Adrenal gland (tissue), 19 donors: ENCODE data around the gene TRAPPC5. TPM values are rescaled to one million over a fixed set of nuclear protein-coding genes. Genes with fewer than 3 reads are reported as not detected.

Experiments used
- DNase-seq, 7 donors: peaks; one replicate each; pipeline ENCODE4 v3.0.0-alpha.2; 2019 to 2020
- H3K27ac ChIP-seq, 5 donors: fragments of 200-600 bp; sonication (generic) in 4 of 5; 1 replicate in 3 of 5; 2 replicates in 2 of 5; pipeline versions ENCODE4 v1.5.1 to v1.8.0; 2016 to 2020; ENCODE audit warnings: mild to moderate bottlenecking in 1 of 5
- H3K27me3 ChIP-seq: fragments of 200-600 bp; 2 replicates; pipeline ENCODE4 v1.8.0; 2021
- H3K36me3 ChIP-seq, 2 donors: fragments of 200-600 bp; replicated peaks in 1 of 2; 1 replicate in 1 of 2; 2 replicates in 1 of 2; pipeline versions ENCODE4 v1.5.1 to v1.8.0; 2018 to 2022
- H3K4me1 ChIP-seq, 2 donors: fragments of 200-600 bp; replicated peaks in 1 of 2; 1 replicate in 1 of 2; 2 replicates in 1 of 2; pipeline versions ENCODE4 v1.5.1 to v1.8.0; 2018 to 2021
- H3K4me3 ChIP-seq, 4 donors: fragments of 200-600 bp; sonication (generic) in 3 of 4; one replicate each; pipeline ENCODE4 v1.5.1; 2016 to 2018
- H3K9me3 ChIP-seq, 3 donors: fragments of 200-600 bp; sonication (generic) in 1 of 3; replicated peaks in 1 of 3; 1 replicate in 2 of 3; 2 replicates in 1 of 3; pipeline versions ENCODE4 v1.5.1 to v1.8.0; 2016 to 2021
- POLR2A ChIP-seq, 2 donors: fragments of 450-650 bp; IDR thresholded peaks; one replicate each; pipeline ENCODE4 v1.6.1; 2017; ENCODE audit warnings: antibody characterized with exemption in 2 of 2, mild to moderate bottlenecking in 2 of 2, moderate library complexity in 1 of 2
- WGBS, 4 donors: extraction: QIAGEN DNeasy Blood & Tissue Kit in 2 of 4; methylation state at CpG; one replicate each; pipeline versions ENCODE4 v1.1.5 to v1.1.7; 2013 to 2017; 5-methylcytosine and 5-hydroxymethylcytosine counted together
- intact Hi-C, 2 donors: fragments of 100-400 bp; cut with DNase I; formaldehyde crosslinking; loops; one replicate each; pipeline versions ENCODE4 v1.14.1 to v1.15.0; 2022 to 2023
- long read RNA-seq, 10 donors: library from polyadenylated mRNA in 3 of 10; unstranded in 2 of 10; stranded (forward) in 1 of 10; transcript quantifications; one replicate each; pipeline ENCODE4 v2.0.0 and lab custom pipeline, GENCODE V29; 2021 to 2026
- polyA plus RNA-seq, 3 donors: library from polyadenylated mRNA; stranded (reverse); fragments of 200-250 nt in 2 of 3; fragments of 350-450 nt in 1 of 3; fragmentation: Illumina TruSeq in 1 of 3; extraction: RNeasy Lipid Tissue Mini Kit (QIAGEN cat#74804) in 1 of 3; gene quantifications; one replicate each; pipeline ENCODE4 v1.2.3, GENCODE V29; 2013 to 2014
- total RNA-seq, 9 donors: library from RNA; depleted of rRNA in 4 of 9; stranded (reverse); fragments of >200 nt in 4 of 9; fragments of 120-200 nt in 1 of 9; fragmentation: NEBNext Ultra II Directional in 1 of 9; extraction: Animal tissue kit (Norgen Biotek cat#: 25700) in 1 of 9; gene quantifications; one replicate each; pipeline versions ENCODE4 v1.1.0 to v1.2.4, GENCODE V29; 2013 to 2023
- TF ChIP-seq, protein P1 (sequence below), 6 experiments: fragments of 450-650 bp in 4 of 6; fragments of 200-600 bp in 2 of 6; sonication (generic) in 1 of 6; IDR thresholded peaks; 1 replicate in 5 of 6; 2 replicates in 1 of 6; pipeline versions ENCODE4 v1.5.1 to v1.8.0; 2016 to 2021; ENCODE audit warnings: antibody characterized with exemption in 6 of 6, mild to moderate bottlenecking in 2 of 6, moderate library complexity in 1 of 6
- donor health status: healthy with polysubstance abuse.
- donor health status: Bipolar disorder and iron deficiency.
- donor health status: DM: yes; HTN: yes; CAD: no.
- donor health status: DM: no; HTN: no; CAD: no.
- donor health status: DM: no; HTN: no; CAD: no.
- donor health status: DM: yes; HTN: yes; CAD: no.

TRAPPC5 gene
- total RNA-seq, result 100 to 1,000 TPM in 8 of 9 donors, 10 to 100 TPM in 1; 85.3 to 227 (median 145) TPM
- polyA plus RNA-seq, result 100 to 1,000 TPM in 2 of 3 donors, 1 to 10 TPM in 1; 5.6 to 502 (median 471) TPM
- long read RNA-seq, donor 1, full-length matches to known transcripts, result 69 of 69 reads
- long read RNA-seq, donor 1, partial matches to known transcripts, result 0 of 69 reads
- long read RNA-seq, donor 1, other reads (novel, unspliced or antisense), result 0 of 69 reads
- long read RNA-seq, donor 2, full-length matches to known transcripts, result 42 of 60 reads
- long read RNA-seq, donor 2, partial matches to known transcripts, result 18 of 60 reads
- long read RNA-seq, donor 2, other reads (novel, unspliced or antisense), result 0 of 60 reads
- long read RNA-seq, donor 3, full-length matches to known transcripts, result 49 of 49 reads
- long read RNA-seq, donor 3, partial matches to known transcripts, result 0 of 49 reads
- long read RNA-seq, donor 3, other reads (novel, unspliced or antisense), result 0 of 49 reads
- long read RNA-seq, donor 4, full-length matches to known transcripts, result 126 of 126 reads
- long read RNA-seq, donor 4, partial matches to known transcripts, result 0 of 126 reads
- long read RNA-seq, donor 4, other reads (novel, unspliced or antisense), result 0 of 126 reads
- long read RNA-seq, donor 5, full-length matches to known transcripts, result 109 of 109 reads
- long read RNA-seq, donor 5, partial matches to known transcripts, result 0 of 109 reads
- long read RNA-seq, donor 5, other reads (novel, unspliced or antisense), result 0 of 109 reads
- long read RNA-seq, donor 6, full-length matches to known transcripts, result 88 of 88 reads
- long read RNA-seq, donor 6, partial matches to known transcripts, result 0 of 88 reads
- long read RNA-seq, donor 6, other reads (novel, unspliced or antisense), result 0 of 88 reads
- long read RNA-seq, donor 7, full-length matches to known transcripts, result 36 of 54 reads
- long read RNA-seq, donor 7, partial matches to known transcripts, result 18 of 54 reads
- long read RNA-seq, donor 7, other reads (novel, unspliced or antisense), result 0 of 54 reads
- long read RNA-seq, donor 8, full-length matches to known transcripts, result 98 of 98 reads
- long read RNA-seq, donor 8, partial matches to known transcripts, result 0 of 98 reads
- long read RNA-seq, donor 8, other reads (novel, unspliced or antisense), result 0 of 98 reads
- long read RNA-seq, donor 9, full-length matches to known transcripts, result 69 of 69 reads
- long read RNA-seq, donor 9, partial matches to known transcripts, result 0 of 69 reads
- long read RNA-seq, donor 9, other reads (novel, unspliced or antisense), result 0 of 69 reads
- long read RNA-seq, donor 10, full-length matches to known transcripts, result 39 of 39 reads
- long read RNA-seq, donor 10, partial matches to known transcripts, result 0 of 39 reads
- long read RNA-seq, donor 10, other reads (novel, unspliced or antisense), result 0 of 39 reads

DNA sequence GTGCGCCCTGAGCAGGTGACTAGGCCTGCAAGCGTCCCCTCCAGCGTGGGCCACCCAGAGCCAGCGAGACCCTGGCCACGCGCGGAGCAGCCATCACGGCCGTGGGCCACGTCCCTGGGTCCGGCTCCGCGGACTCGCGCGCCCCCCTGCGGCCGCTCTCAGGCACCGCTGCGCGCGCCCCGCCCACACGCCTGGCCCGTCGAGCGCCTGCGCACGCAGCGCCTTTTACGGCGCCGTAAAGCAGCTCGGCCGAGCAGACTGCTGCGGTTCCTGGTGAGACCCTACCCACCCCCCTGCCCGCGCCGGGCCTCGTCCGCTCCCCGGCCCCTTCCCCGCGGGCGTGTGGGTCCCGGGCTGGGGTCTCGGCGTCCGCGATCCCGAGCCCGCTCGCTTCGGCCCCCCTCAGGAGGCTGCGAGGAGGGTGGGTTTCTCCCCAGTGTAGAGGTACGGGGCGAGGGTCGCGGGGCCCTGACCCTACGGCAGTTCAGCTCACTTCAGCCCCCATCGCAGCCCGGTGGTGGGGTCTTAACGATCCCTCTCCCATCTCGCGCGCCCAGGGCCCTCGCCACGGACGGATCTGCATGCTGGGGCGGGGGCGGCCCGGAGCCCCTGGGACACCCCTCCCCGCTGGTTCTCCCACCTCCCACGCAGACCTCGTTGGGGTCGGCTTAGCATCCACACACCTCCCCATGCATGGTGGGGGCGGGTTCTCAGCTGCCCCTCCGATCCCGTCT is at the start of gene TRAPPC5:
Gene TRAPPC5 (plus strand): TSS at position 228 of the 734 bp plus-strand sequence. CDS start 1,421 bp downstream, outside the sequence.
- DNase-seq, result peak; percentile 79 to 90 (median 82)
- Histone ChIP-seq H3K27me3 (no peaks in the 10 kb centered on the region), H3K4me3 (peak within 1 kb of the TSS; percentile 85 to 98 (median 90)), H3K27ac (peak within 1 kb of the TSS in 4 of 5 donors; percentile 59 to 90 (median 78)), H3K36me3 (peaks cover 0 to 21% of the 10 kb centered on the region in 2 donors), H3K4me1 (peaks cover 3 to 13% of the 10 kb centered on the region in 2 donors), H3K9me3 (no peaks in the 10 kb centered on the region)
- TF ChIP-seq, protein P1, sequence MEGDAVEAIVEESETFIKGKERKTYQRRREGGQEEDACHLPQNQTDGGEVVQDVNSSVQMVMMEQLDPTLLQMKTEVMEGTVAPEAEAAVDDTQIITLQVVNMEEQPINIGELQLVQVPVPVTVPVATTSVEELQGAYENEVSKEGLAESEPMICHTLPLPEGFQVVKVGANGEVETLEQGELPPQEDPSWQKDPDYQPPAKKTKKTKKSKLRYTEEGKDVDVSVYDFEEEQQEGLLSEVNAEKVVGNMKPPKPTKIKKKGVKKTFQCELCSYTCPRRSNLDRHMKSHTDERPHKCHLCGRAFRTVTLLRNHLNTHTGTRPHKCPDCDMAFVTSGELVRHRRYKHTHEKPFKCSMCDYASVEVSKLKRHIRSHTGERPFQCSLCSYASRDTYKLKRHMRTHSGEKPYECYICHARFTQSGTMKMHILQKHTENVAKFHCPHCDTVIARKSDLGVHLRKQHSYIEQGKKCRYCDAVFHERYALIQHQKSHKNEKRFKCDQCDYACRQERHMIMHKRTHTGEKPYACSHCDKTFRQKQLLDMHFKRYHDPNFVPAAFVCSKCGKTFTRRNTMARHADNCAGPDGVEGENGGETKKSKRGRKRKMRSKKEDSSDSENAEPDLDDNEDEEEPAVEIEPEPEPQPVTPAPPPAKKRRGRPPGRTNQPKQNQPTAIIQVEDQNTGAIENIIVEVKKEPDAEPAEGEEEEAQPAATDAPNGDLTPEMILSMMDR (IDR thresholded peaks at IDR 0.05), result peak; percentile 8 to 99 (median 73)
- TF ChIP-seq POLR2A (IDR thresholded peaks at IDR 0.05), result peak; percentile 13 to 27
- intact Hi-C loops, result loop anchor here (10.0 kb wide), 2 partner anchors 114 to 326 kb away; no protein-coding TSS in a partner anchor
- WGBS, 4 donors, result 0 to 1% (median 0%) methylated on average over 5 to 79 of the region's 79 CpGs; no CpG with 5 or more reads in 1 of the 4 donors

DNA sequence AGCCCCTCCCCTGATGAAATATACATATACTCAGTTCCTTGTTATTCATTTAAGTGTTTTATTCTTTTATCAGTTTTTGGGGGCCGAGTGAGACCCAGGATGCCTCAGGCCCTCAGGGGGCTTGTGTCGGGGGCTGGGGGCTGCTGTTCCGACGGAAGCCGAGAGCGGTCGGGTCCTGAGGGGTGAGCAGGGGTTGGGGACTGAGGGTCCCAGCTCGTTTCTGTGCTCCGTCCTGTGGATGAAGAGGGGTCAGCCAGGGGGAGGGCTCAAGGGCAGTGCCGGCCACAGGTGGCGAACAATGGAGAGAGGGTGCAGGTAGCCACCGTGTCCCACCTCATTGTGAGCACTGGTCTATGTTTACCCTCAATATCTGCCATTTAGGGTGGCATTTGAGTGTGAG is 49.1 kb upstream of the TRAPPC5 start:
- TF ChIP-seq, protein P1 (IDR thresholded peaks at IDR 0.05), result no peak
- no peak for TF ChIP-seq POLR2A (IDR thresholded peaks at IDR 0.05)
- no peaks in the 10 kb centered on the region for H3K27me3 ChIP-seq
- H3K9me3 ChIP-seq, result no peaks in the 10 kb centered on the region
- no peak for DNase-seq
- no peak overlapping the region for H3K27ac ChIP-seq
- 83 to 91% (median 88%) methylated on average over 11 to 12 of the region's 12 CpGs for WGBS, 4 donors
- H3K36me3 ChIP-seq, result no peaks in the 10 kb centered on the region
- peaks cover 22 to 26% of the 10 kb centered on the region in 2 donors for H3K4me1 ChIP-seq
- intact Hi-C loops, result no loop called here
- H3K4me3 ChIP-seq, result no peak overlapping the region

DNA sequence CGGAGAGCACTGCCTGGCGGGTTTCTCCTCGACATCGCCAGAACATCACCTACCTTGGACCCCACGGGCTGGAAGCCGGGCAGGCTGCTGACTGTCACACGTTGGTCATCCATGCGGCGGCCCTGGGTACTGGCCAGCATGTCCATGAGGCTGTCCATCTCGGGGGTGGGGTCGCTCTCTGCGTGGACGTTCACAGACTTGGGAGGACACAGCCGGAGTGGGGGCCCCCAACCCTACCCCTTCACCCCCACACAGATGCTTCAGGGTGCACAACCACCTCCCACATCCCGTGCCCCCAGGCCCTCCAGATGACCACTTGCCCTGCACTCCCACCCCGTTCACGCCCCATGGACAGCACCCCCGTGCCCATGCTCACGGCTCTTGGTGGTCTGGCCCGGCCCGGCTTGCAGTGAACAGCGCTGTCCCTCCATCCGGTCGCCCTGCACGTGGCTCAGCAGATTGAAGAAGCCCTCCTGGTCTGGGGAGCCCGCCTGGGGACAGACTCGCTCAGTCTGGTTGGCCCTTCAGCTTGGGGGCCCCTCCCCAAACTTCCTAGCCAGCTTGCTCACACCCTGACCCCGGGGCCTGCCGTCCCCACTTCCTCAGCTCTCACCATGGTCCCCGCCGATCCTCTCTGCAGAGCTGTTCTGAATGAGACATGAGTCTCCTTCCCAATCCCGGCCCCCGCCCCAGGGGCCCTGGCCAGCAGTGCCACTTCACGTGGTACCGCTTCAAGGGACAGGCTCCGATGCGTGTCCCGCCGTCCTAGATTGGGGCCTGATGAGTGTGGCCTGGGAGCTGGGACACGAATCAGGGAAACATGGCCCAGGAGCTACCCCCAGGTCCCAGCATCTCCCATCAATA is 48.1 kb upstream of the TRAPPC5 start:
- Histone ChIP-seq H3K9me3 (no peaks in the 10 kb centered on the region), H3K36me3 (no peaks in the 10 kb centered on the region), H3K4me3 (no peak overlapping the region), H3K27ac (no peak overlapping the region), H3K4me1 (peaks cover 24 to 27% of the 10 kb centered on the region in 2 donors), H3K27me3 (no peaks in the 10 kb centered on the region)
- 89 to 93% (median 92%) methylated on average over 19 to 40 of the region's 40 CpGs for WGBS, 4 donors
- intact Hi-C loops, result no loop called here
- TF ChIP-seq, protein P1 (IDR thresholded peaks at IDR 0.05), result no peak
- no peak for TF ChIP-seq POLR2A (IDR thresholded peaks at IDR 0.05)
- no peak for DNase-seq
